Cerebellar nuclear complex (tissue), 1 donor: ENCODE data around the gene ROPN1L.

Experiments
- DNase-seq, 2 experiments: peaks; one replicate each; lab custom pipeline; 2025; lab: John Stamatoyannopoulos, UW

The ROPN1L gene

DNA sequence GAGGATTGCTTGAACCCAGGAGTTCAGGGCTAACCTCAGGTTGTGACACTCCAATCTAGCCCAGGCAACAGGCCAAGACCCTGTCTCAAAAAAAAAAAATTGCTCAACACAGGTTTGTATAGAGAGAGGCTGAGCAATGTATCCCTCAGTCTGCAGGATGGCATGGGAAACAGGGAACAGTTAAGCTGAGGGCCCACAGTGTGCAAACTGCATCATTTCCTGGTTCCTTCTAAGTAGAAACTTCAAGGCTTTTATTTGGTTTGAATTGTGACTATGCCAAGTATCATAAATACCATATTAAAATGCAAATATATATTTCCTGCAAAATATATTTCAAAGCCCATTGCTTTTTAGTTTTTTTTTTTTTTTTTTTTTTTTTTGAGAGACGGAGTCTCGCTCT is 13.7 kb upstream of the ROPN1L start:
- no peak for DNase-seq

DNA sequence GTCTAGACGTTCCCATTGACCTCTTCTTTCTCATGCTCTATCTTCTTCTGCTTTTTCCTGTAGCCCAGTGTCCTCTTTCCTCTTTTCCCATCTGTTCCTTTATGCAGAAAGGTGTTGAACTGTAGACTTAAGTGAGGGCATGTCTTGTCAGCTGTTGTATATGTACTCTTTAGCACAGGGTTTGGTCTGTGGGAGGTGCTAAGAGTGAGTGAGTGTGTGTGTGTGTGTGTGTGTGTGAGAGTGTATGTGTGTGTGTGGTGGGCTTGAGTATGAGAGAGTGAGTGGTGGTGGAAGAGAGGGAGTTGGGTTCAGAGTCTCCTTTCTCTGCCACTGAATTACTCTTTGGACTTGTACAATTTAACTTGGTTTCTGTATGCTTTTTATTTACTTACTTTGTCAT is 10.3 kb upstream of the ROPN1L start:
- no peak for DNase-seq

DNA sequence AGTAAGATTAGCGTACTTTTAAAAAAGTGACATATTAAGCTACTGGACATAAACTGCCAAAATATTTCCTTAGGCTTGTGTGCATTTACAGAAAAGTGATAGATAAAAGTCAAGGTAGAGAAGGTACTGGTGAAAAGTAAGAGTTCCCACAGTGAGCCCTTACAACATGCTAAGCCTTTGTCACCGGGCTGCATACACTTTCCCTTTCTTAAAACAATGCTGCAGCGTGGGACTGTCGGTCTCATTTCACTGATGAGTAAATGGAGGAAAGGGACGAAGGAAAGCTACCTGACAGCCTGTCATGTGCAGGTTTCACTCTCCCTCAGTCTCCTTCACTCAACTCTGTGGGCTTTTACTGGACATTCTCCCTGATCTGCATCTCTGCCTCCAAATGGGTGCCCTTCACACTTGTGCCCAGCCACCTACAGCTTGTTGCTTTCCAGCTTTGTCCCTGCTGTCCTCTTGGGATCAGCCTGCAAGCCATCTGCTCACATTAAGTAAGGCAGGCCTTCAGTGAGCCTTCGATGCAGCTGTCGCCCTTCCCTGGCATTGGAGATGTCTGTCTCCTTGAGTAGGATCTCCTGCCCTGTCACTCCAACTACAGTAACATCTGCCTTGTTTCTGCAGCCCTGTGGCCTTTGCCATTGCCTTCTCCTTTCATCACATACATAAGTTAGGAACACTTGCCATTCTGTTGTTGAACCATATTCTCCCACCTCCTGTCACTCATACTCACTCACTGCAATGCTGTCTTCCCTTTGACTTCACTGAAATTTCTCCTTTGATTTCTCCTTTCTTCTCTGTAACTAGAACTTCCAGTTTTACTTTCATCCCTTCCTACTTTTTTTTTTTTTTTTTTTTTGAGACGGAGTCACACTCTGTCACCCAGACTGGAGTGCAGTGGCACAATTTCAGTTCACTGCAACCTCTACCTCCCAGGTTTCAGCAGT is 9.3 kb upstream of the ROPN1L start:
- DNase-seq, result no peak

- DNase-seq, result no peak
Observed at GRCh38 chr5:10434392-10434791, 7.3 kb upstream of the ROPN1L start.

DNA sequence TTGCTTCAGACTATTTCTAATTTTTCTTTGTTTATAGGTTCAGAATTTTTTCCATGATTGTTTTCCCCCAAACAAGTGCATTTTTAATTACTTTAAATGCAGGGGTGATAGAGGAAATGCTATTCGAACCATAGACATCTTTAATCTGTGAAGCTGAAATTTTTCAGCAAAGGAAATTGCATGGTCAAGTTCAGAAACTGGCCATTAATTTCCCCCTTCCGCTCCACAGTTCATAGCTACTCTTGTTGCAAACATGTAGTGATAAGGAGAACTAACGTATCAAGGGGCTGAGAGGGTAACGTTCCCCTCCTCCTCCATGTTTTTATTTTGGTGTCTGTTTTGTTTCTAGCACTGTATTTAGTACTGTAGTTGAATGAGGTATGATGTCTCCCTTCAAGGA is 3.4 kb upstream of the ROPN1L start:
- no peak for DNase-seq

DNA sequence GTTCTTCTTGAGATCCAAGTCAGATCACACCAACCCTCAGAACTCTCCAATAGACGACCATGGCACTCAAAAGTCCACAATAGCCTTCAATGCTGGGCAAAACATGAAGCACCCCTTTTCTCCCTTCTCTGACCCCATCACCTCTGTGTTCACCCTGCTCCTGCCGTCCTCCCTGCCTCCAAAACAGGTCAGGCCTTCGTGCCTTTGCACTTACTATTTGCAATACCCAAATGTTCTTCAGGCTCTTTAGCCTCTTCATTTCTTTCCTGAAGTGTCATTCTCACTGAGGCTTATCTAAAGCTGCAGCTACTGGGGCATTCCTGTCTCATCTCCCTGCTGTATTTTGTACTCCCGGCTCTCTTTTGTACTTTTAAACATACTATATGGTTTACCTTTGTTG is 2.0 kb upstream of the ROPN1L start:
- no peak for DNase-seq

DNA sequence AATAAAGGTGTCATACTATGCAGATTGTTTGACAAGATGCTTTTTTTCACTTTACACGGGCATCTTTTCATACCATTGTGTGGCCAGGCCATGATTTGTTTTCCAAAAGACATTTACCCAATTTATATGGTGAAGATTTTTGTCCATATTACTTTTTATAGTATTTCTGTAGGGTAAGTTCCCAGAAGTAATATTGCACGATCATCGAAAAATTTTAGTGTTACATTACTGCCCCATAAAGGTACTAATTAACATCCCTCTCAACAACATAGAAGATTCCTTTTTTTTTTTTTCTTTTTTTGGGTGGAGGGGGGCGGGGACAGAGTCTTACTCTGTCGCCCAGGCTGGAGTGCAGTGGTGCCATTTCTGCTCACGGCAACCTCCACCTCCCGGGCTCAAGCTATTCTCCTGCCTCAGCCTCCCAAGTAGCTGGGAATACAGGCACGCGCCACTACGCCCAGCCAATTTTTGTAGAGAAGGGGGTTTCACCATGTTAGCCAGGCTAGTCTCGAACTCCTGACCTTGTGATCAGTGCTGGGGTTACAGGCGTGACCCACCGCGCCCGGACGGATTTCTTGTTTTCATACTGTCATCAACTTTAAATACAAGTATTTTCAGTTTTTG is 1.2 kb upstream of the ROPN1L start:
- DNase-seq, result no peak

- peak in 1 of 2 experiments; percentile 61 for DNase-seq
Observed at GRCh38 chr5:10441992-10442435, 335 bp downstream of the ROPN1L start.

GRCh38 chr5:10442576-10442975 is 897 bp downstream of the ROPN1L start:
- DNase-seq, result no peak

GRCh38 chr5:10445352-10445751 is 3.7 kb downstream of the ROPN1L start:
- DNase-seq, result no peak

- no peak for DNase-seq
Observed at GRCh38 chr5:10446490-10446889, 4.8 kb downstream of the ROPN1L start.

GRCh38 chr5:10447041-10447440 is 5.4 kb downstream of the ROPN1L start:
- no peak for DNase-seq

DNA sequence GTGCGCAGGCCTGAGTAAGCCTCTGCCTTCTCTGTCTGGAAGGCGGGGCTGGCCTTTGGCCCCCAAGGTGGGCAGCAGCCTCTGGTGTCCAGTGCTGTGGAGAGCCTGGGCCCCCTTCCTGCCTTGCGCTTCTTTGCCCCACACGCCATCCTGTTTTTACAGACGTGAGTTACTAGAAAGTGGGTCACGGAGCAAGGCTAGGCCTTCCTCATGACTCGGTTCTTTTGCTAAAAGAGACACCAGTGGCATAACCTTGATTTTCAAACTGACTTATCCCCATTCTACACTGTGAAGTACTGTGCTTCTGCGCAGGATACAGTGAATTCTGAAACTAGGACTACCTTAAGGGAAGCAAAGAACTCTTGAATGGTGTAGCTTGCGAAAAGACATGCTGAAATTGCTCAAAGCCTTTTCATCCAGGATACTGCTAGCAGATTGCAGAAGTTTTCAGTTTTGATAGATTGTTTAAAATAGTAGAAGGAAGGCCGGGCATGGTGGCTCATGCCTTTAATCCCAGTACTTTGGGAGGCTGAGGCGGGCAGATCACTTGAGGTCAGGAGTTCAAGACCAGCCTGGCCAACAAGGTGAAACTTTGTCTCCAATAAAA is 7.2 kb downstream of the ROPN1L start:
- DNase-seq, result no peak

DNA sequence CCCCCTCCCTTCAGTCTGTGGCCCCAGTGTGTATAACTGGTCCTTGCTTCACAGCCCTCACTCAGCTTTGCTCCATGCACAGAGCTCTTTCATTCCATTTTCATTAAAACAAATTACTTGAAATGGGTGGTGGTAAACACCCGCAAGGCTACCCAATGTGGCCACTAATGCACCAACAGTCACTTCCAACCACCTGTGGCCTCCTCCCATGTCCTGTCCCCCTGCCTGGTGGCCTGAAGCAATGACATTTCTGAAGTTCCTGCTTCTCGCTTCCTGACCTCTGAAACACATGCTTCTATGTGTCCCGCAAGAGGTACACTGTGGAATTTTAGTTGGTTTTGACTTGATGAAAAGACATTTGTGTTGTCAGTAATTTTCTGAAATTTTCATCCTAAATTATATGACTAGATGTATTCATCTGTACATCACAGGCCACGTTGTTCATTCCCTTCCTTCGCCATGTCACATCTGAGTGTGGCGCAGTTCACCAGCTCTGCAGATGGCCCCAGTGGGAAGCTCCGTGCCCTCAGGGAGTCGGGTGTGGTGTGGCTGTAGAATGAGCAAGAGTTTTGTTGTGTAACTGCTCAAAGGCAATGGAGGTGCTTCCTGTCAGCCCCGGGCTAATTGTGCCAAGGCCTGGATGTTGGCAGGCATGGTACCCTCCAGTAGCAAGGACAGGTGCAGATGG is 9.6 kb downstream of the ROPN1L start:
- no peak for DNase-seq

DNA sequence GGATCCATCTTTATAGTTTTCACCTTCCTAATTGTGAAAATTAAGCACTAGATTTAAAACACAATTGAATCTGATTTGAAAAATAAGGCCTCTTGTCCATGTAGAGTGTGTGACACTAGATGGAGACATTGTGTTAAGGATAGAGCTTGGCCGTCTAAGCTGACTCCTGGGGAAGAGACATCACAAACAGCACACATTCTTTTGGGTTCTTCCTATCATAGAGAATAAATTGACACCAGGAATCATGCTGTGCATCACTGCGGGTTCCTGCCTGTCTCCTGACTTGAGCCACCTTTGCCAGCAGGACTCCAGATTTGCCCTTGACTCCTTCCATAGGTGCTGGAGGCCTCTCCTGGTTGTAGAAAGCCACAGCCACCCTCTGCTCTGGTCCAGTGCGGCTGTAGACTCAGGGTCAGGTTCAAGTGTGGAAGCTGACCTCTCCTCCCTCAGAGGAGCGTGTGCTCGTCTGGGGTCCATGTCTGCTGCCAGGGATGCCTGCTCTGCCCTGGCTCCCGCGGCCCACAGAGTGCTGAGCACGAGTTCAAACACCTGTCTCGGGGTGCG is 11.2 kb downstream of the ROPN1L start:
- peak; percentile 3 to 17 for DNase-seq

DNA sequence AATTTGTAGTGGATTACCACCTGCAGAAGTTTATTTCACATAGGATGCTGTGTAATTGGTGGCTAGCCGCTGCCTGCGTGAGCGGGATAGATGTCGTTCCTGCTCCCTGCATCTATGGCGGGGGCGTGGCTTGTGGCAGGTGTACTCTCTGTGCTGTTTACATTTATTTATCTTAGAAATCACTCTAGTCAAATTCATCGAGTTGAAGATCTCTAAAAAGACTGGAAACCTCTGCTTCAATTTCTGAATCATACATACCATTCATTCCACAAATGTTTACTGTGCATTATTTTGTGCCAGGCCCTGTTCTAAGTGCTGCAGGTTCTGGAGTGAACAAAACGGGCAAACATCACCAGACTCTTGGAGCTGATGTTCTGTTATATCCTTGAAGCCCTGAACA is 11.9 kb downstream of the ROPN1L start:
- DNase-seq, result no peak

DNA sequence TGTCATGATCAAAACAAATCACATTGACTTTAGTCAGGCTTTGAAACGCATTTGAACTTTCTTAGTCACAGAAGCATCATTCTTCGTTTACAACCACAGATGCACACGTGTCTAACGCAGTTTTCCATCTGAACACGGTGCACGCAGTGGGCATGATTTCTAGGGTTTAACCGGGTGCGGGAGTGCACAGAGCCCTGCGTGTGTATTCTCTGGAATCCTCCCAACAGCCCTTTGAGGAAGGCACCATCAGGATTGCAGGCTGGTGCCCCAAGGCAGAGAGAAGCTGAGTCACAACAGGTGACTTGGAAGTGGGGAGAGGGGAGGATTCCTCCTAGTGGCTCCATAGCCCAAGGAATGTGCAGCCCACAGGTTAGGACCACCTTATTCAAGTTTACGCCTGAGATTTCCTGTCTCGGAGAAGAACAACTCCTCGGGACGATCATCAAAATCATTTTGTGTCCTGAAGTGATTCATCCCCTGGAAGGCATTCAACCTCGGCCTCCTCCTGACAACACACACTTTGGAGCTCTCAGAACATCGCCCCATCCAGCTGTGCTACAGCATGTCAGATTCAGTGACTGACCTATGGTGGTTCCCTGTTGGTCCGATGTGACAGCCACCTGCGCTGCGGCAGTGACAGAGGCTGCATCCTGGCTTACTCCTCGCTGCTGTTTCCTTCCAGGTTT is 13.1 kb downstream of the ROPN1L start:
- DNase-seq, result no peak

DNA sequence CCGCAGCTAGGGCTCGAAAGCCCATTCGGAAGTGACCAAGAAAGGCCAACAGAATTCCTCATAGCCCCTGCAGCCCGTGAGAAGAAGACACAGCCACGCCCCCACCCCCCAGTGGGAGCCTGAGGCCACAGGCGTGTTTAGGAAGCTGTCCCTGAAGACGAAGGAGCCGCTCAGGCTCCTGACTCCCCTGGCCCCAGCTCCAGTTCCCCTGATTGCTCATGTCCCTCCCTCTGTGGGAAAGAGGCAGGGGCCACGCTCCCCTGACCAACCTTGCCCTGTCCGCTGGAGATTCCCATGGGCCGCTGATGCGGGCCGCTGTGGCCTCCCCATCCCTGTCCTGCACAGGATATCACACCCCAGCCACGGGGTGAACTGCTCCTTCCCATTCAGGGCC is 13.6 kb downstream of the ROPN1L start:
- no peak for DNase-seq

- DNase-seq, result no peak
Observed at GRCh38 chr5:10456583-10457420, 15.1 kb downstream of the ROPN1L start.
